GM06990 (cell line): ENCODE measurements around the gene TOGARAM2.

ENCODE experiments used
- DNase-seq: peaks from one replicate; pipeline ENCODE4 v3.0.0-alpha.2; 2011; ENCODE audit not compliant: insufficient read length; ENCODE audit errors: extremely low read depth
- H3K27me3 ChIP-seq: replicated peaks from 2 replicates; pipeline ENCODE4 v1.6.0; 2011; ENCODE audit warnings: low read length; ENCODE audit not compliant: control insufficient read depth, insufficient read depth
- H3K36me3 ChIP-seq: 2 replicates; pipeline ENCODE4 v1.5.1; 2011; ENCODE audit warnings: low read length; ENCODE audit not compliant: control insufficient read depth, insufficient read depth
- H3K4me3 ChIP-seq: replicated peaks from 2 replicates; pipeline ENCODE4 v1.5.1; 2011; ENCODE audit warnings: low read depth, mild to moderate bottlenecking, control low read depth, low read length
- CTCF ChIP-seq: IDR thresholded peaks from 2 replicates; pipeline ENCODE4 v1.5.1; 2011; ENCODE audit warnings: low read length, control low read depth, mild to moderate bottlenecking, inconsistent platforms; ENCODE audit not compliant: insufficient read depth, poor library complexity, severe bottlenecking

TOGARAM2 gene

GRCh38 chr2:29025711-29026110, 44.6 kb downstream of the TOGARAM2 start:
- H3K27me3 ChIP-seq: no peaks in the 10 kb centered on the region; the same call in 1 of the 2 replicates
- no peak for TF ChIP-seq CTCF
- no peak for DNase-seq
- no peaks in the 10 kb centered on the region for H3K36me3 ChIP-seq
- H3K4me3 ChIP-seq: no peak overlapping the region

GRCh38 chr2:29031046-29031445, 49.9 kb downstream of the TOGARAM2 start:
- DNase-seq: no peak
- Histone ChIP-seq H3K27me3 (no peaks in the 10 kb centered on the region; the same call in 1 of the 2 replicates), H3K4me3 (no peak overlapping the region), H3K36me3 (no peaks in the 10 kb centered on the region)
- no peak for TF ChIP-seq CTCF

GRCh38 chr2:29032189-29032588, 51.1 kb downstream of the TOGARAM2 start:
- Histone ChIP-seq H3K27me3 (no peaks in the 10 kb centered on the region; the same call in 1 of the 2 replicates), H3K4me3 (no peak overlapping the region), H3K36me3 (no peaks in the 10 kb centered on the region)
- TF ChIP-seq CTCF: no peak
- DNase-seq: no peak

GRCh38 chr2:29033172-29033571, 52.1 kb downstream of the TOGARAM2 start:
- no peaks in the 10 kb centered on the region for H3K36me3 ChIP-seq
- no peak for TF ChIP-seq CTCF
- no peaks in the 10 kb centered on the region for H3K27me3 ChIP-seq
- DNase-seq: no peak
- H3K4me3 ChIP-seq: no peak overlapping the region

GRCh38 chr2:29033656-29034055, 52.6 kb downstream of the TOGARAM2 start:
- Histone ChIP-seq H3K36me3 (no peaks in the 10 kb centered on the region), H3K27me3 (no peaks in the 10 kb centered on the region), H3K4me3 (no peak overlapping the region)
- no peak for DNase-seq
- no peak for TF ChIP-seq CTCF
